Nephron progenitor cell (in vitro differentiated cells): Measurements from ENCODE around the gene GALNT3.

ENCODE experiments used
- DNase-seq: peaks from one replicate; pipeline ENCODE4 v3.0.0; 2021
- H3K27ac Mint-ChIP-seq: 2 replicates; pipeline ENCODE4 v1.8.0; 2021; ENCODE audit warnings: mild to moderate bottlenecking, moderate library complexity, mixed read lengths
- H3K27me3 Mint-ChIP-seq: 2 replicates; pipeline ENCODE4 v1.8.0; 2021; ENCODE audit warnings: mild to moderate bottlenecking, low read depth, mixed read lengths; ENCODE audit not compliant: poor library complexity
- H3K36me3 Mint-ChIP-seq: 2 replicates; pipeline ENCODE4 v1.8.0; 2021; ENCODE audit warnings: low read depth, mixed read lengths
- H3K4me1 Mint-ChIP-seq: 2 replicates; pipeline ENCODE4 v1.8.0; 2021; ENCODE audit warnings: mixed read lengths
- H3K4me3 Mint-ChIP-seq: 2 replicates; pipeline ENCODE4 v1.8.0; 2021; ENCODE audit warnings: mild to moderate bottlenecking, moderate library complexity, mixed read lengths
- H3K9me3 Mint-ChIP-seq: 2 replicates; pipeline ENCODE4 v1.8.0; 2021; ENCODE audit warnings: mild to moderate bottlenecking, moderate library complexity, mixed read lengths
- CTCF ChIP-seq: fragments of 200-600 bp; sonication (generic); IDR thresholded peaks from 2 replicates; pipeline ENCODE4 v1.5.0; 2021; ENCODE audit warnings: antibody characterized with exemption

The GALNT3 gene

DNA sequence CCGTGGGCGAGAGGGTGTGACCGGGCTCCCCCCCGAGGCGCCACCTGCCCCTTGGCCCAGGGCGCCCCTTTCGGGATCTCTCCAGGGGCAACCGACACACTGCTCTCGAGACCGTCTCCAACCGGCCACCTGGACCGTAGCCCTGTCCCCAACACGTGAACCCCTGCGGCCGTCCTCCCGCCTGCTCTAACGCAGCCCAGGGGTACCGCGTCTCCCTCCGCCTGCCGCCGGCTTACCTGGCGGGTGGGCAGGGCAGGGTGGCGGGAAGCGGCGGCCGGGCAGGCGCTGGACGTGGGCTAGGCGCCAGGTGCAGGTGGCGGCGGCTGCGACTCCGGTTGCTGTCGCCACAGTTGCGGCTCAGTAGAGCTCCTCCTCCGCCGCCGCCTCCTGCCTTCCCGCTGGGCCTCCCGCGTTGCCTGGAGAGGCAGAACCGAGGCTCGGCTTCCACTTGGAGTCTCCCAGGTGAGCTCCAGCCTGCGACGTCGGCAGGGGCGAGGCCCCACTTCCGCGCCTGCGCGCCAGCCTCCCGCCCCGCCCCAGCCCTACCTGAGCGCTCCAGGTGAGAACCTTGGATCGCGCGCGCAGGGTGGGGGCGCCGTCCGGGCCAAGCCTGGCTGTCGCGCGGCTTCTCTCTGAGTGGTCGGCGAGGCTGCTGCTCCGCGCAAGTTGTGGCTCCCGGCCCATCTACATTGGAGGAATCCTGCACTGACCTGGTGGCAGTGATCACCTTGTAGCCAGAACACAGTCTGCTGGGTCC lies at the start of gene GALNT3:
GALNT3 (minus strand) TSS at position 469 of the 757 bp plus-strand sequence. CDS start 23,547 bp downstream, outside the sequence.
- Mint-ChIP-seq H3K4me1 (peaks cover 10% of the 10 kb centered on the region), H3K9me3 (no peaks in the 10 kb centered on the region), H3K27me3 (peaks cover 71% of the 10 kb centered on the region), H3K36me3 (no peaks in the 10 kb centered on the region), H3K27ac (no peak within 1 kb of the TSS), H3K4me3 (peak within 1 kb of the TSS; percentile 89)
- DNase-seq: peak; percentile 61
- TF ChIP-seq CTCF: no peak

DNA sequence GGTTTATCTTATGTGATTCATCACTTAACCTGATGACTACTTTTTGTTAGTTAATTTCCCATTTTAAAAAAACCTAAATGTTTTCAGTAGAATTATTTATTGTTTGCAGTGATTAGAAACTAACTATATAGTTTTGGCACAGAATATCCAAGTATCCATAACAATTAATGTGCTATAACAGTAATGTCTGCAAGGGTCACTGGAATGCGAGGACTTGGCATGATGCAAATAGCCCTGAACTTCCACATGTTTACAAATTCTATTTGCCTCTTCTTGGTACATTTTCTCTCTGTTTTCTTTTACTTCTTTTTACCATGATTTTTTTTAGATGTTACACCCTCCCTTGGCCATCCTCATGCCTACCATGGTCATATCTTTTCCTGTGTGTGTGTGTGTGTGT lies 49.3 kb upstream of the GALNT3 start:
- Mint-ChIP-seq H3K27ac (no peak overlapping the region), H3K36me3 (no peaks in the 10 kb centered on the region)

GRCh38 chr2:165840333-165840958 lies 46.4 kb upstream of the GALNT3 start:
- no peak overlapping the region for H3K4me3 Mint-ChIP-seq
- no peak overlapping the region for H3K27ac Mint-ChIP-seq
- H3K27me3 Mint-ChIP-seq: no peaks in the 10 kb centered on the region
- DNase-seq: no peak
- TF ChIP-seq CTCF: no peak
- H3K36me3 Mint-ChIP-seq: no peaks in the 10 kb centered on the region
- H3K4me1 Mint-ChIP-seq: peaks cover 19% of the 10 kb centered on the region
- H3K9me3 Mint-ChIP-seq: no peaks in the 10 kb centered on the region

More for the DNA sequence above, 49.3 kb upstream of the GALNT3 start:
- H3K27me3 Mint-ChIP-seq: no peaks in the 10 kb centered on the region
- H3K4me1 Mint-ChIP-seq: peaks cover 16% of the 10 kb centered on the region
- H3K4me3 Mint-ChIP-seq: no peak overlapping the region
- TF ChIP-seq CTCF: no peak
- no peaks in the 10 kb centered on the region for H3K9me3 Mint-ChIP-seq
- no peak for DNase-seq

GRCh38 chr2:165839610-165840009 lies 45.6 kb upstream of the GALNT3 start:
- no peaks in the 10 kb centered on the region for H3K36me3 Mint-ChIP-seq
- H3K4me1 Mint-ChIP-seq: peaks cover 19% of the 10 kb centered on the region
- no peak overlapping the region for H3K27ac Mint-ChIP-seq
- no peaks in the 10 kb centered on the region for H3K27me3 Mint-ChIP-seq
- TF ChIP-seq CTCF: no peak
- DNase-seq: no peak
- H3K9me3 Mint-ChIP-seq: no peaks in the 10 kb centered on the region
- H3K4me3 Mint-ChIP-seq: no peak overlapping the region

- no peaks in the 10 kb centered on the region for H3K9me3 Mint-ChIP-seq
- DNase-seq: peak; percentile 7
- H3K4me3 Mint-ChIP-seq: no peak overlapping the region
- no peaks in the 10 kb centered on the region for H3K36me3 Mint-ChIP-seq
- H3K4me1 Mint-ChIP-seq: peaks cover 19% of the 10 kb centered on the region
- no peak for TF ChIP-seq CTCF
- H3K27ac Mint-ChIP-seq: peak overlapping the region; percentile 61
- H3K27me3 Mint-ChIP-seq: no peaks in the 10 kb centered on the region
Observed at GRCh38 chr2:165837122-165837521, 43.1 kb upstream of the GALNT3 start.
